B cell (primary cell): ENCODE measurements around the gene ANKRD44. TPM values are rescaled to one million over a fixed set of nuclear protein-coding genes. Genes with fewer than 3 reads are reported as not detected.

Experiments
- ATAC-seq: fragments of 200-7000 bp; cut with Tn5 transposase; one replicate; pipeline ENCODE4 v1.10.0; 2021; ENCODE audit warnings: low read depth, mild to moderate bottlenecking, moderate number of reproducible peaks, moderate library complexity
- CTCF ChIA-PET: fragments of 350-600 bp; sonication (Branson Sonifier 250); formaldehyde crosslinking; loops from one replicate; lab custom pipeline; 2021; ENCODE audit warnings: antibody characterized with exemption, inconsistent platforms; lab: Charles Lee
- POLR2A ChIA-PET: fragments of 350-600 bp; sonication (Branson Sonifier 250); formaldehyde crosslinking; loops from one replicate; lab custom pipeline; 2021; ENCODE audit warnings: antibody characterized with exemption; lab: Charles Lee
- DNase-seq: peaks from one replicate; pipeline ENCODE4 v3.0.0; 2013
- H2AFZ ChIP-seq: 2 replicates; pipeline ENCODE4 v1.6.1; 2012; ENCODE audit warnings: mild to moderate bottlenecking, low read depth, low read length; ENCODE audit not compliant: insufficient read depth, poor library complexity, severe bottlenecking
- H3K27ac ChIP-seq, 2 donors: 1 replicate in 1 of 2; 2 replicates in 1 of 2; pipeline ENCODE4 v1.5.1; 2012 to 2013; ENCODE audit warnings: low read length in 2 of 2, mild to moderate bottlenecking in 2 of 2, moderate library complexity in 1 of 2
- H3K27me3 ChIP-seq, 4 experiments: fragments of 200-600 bp in 1 of 4; sonication (generic) in 1 of 4; replicated peaks in 1 of 4; 1 replicate in 2 of 4; 2 replicates in 2 of 4; pipeline versions ENCODE4 v1.6.1 to v1.7.0; 2013 to 2016; ENCODE audit warnings: low read length in 3 of 4, mild to moderate bottlenecking in 2 of 4, mixed read lengths in 1 of 4, moderate library complexity in 1 of 4; ENCODE audit not compliant: insufficient read depth in 4 of 4, control insufficient read depth in 3 of 4; ENCODE audit errors: control extremely low read depth in 1 of 4
- H3K36me3 ChIP-seq, 2 experiments: replicated peaks in 1 of 2; 1 replicate in 1 of 2; 2 replicates in 1 of 2; pipeline versions ENCODE4 v1.6.1 to v1.7.1; 2013; ENCODE audit warnings: low read length in 1 of 2; ENCODE audit not compliant: insufficient read depth in 2 of 2, control insufficient read depth in 1 of 2; ENCODE audit errors: control extremely low read depth in 1 of 2, extremely low read depth in 1 of 2
- H3K4me1 ChIP-seq, 2 donors: fragments of 200-600 bp in 1 of 2; sonication (generic) in 1 of 2; 1 replicate in 1 of 2; 2 replicates in 1 of 2; pipeline versions ENCODE4 v1.5.1 to v1.6.1; 2013 to 2017; ENCODE audit warnings: low read length in 2 of 2; ENCODE audit not compliant: control insufficient read depth in 2 of 2, insufficient read depth in 2 of 2
- H3K4me2 ChIP-seq: replicated peaks from 2 replicates; pipeline ENCODE3; 2012; ENCODE audit warnings: mild to moderate bottlenecking, low read depth, low read length; ENCODE audit not compliant: poor library complexity, severe bottlenecking
- H3K4me3 ChIP-seq, 5 experiments: fragments of 200-600 bp in 1 of 5; sonication (generic) in 1 of 5; 1 replicate in 3 of 5; 2 replicates in 2 of 5; pipeline versions ENCODE4 v1.5.1 to v1.7.0; 2011 to 2016; ENCODE audit warnings: low read length in 4 of 5, mild to moderate bottlenecking in 4 of 5, low read depth in 2 of 5, control low read depth in 1 of 5, moderate library complexity in 1 of 5; ENCODE audit not compliant: insufficient read depth in 1 of 5; ENCODE audit errors: control extremely low read depth in 1 of 5, extremely low read depth in 1 of 5
- H3K79me2 ChIP-seq: fragments of 200-600 bp; sonication (generic); one replicate; pipeline ENCODE4 v1.6.0; 2016; ENCODE audit warnings: low read length; ENCODE audit not compliant: control insufficient read depth, insufficient read depth
- H3K9ac ChIP-seq: fragments of 200-600 bp; sonication (generic); 2 replicates; pipeline ENCODE4 v1.6.1; 2017; ENCODE audit warnings: mild to moderate bottlenecking, low read length, moderate library complexity
- H3K9me3 ChIP-seq, 3 donors: one replicate each; pipeline versions ENCODE4 v1.6.1 to v1.7.1; 2013; ENCODE audit warnings: low read length in 2 of 3; ENCODE audit not compliant: control insufficient read depth in 2 of 3, insufficient read depth in 1 of 3; ENCODE audit errors: control extremely low read depth in 1 of 3
- H4K20me1 ChIP-seq: 2 replicates; pipeline ENCODE4 v1.6.0; 2012; ENCODE audit warnings: mild to moderate bottlenecking, low read length; ENCODE audit not compliant: insufficient read depth, control insufficient read depth, poor library complexity, severe bottlenecking
- H3K27ac Mint-ChIP-seq: one replicate; pipeline ENCODE4 v1.8.0; 2021; ENCODE audit warnings: mixed read lengths
- H3K27me3 Mint-ChIP-seq: one replicate; pipeline ENCODE4 v1.8.0; 2021; ENCODE audit warnings: mixed read lengths
- H3K4me1 Mint-ChIP-seq: one replicate; pipeline ENCODE4 v1.8.0; 2021; ENCODE audit warnings: mixed read lengths
- H3K4me3 Mint-ChIP-seq: one replicate; pipeline ENCODE4 v1.8.0; 2021; ENCODE audit warnings: mixed read lengths
- H3K9me3 Mint-ChIP-seq: one replicate; pipeline ENCODE4 v1.8.0; 2022; ENCODE audit warnings: mixed read lengths; ENCODE audit not compliant: insufficient read depth
- EZH2 ChIP-seq: IDR thresholded peaks from 2 replicates; pipeline ENCODE4 v1.6.1; 2012; ENCODE audit warnings: borderline replicate concordance, low read depth, mild to moderate bottlenecking, moderate library complexity, low read length; ENCODE audit not compliant: insufficient read depth, poor library complexity, severe bottlenecking
- WGBS: methylation state at CpG from one replicate; pipeline ENCODE4 v1.1.5; 2013; ENCODE audit warnings: missing lambda C conversion rate; ENCODE audit not compliant: insufficient coverage; 5-methylcytosine and 5-hydroxymethylcytosine counted together
- intact Hi-C: fragments of 100-400 bp; cut with micrococcal nuclease; formaldehyde crosslinking; loops from one replicate; pipeline ENCODE4 v1.10.0; 2022
- polyA plus RNA-seq: library from polyadenylated mRNA; depleted of rRNA; stranded (reverse); fragments of >200 nt; gene quantifications from 2 replicates; pipeline ENCODE4 v1.2.3, GENCODE V29; 2012
- total RNA-seq, 2 donors: library from RNA; stranded (reverse); fragments of 120-200 nt in 1 of 2; gene quantifications; 1 replicate in 1 of 2; 2 replicates in 1 of 2; pipeline versions ENCODE4 v1.2.3 to v1.2.4, GENCODE V29; 2013 to 2022
- TF ChIP-seq, protein P1 (sequence below): fragments of 200-600 bp; IDR thresholded peaks from one replicate; pipeline ENCODE4 v1.8.0; 2022; ENCODE audit warnings: antibody characterized with exemption, mild to moderate bottlenecking

The ANKRD44 gene
- total and polyA plus RNA-seq, 2 donors (not counting 1 experiment from before 2014, with no cell fraction given) = 92.6 to 457 TPM

DNA sequence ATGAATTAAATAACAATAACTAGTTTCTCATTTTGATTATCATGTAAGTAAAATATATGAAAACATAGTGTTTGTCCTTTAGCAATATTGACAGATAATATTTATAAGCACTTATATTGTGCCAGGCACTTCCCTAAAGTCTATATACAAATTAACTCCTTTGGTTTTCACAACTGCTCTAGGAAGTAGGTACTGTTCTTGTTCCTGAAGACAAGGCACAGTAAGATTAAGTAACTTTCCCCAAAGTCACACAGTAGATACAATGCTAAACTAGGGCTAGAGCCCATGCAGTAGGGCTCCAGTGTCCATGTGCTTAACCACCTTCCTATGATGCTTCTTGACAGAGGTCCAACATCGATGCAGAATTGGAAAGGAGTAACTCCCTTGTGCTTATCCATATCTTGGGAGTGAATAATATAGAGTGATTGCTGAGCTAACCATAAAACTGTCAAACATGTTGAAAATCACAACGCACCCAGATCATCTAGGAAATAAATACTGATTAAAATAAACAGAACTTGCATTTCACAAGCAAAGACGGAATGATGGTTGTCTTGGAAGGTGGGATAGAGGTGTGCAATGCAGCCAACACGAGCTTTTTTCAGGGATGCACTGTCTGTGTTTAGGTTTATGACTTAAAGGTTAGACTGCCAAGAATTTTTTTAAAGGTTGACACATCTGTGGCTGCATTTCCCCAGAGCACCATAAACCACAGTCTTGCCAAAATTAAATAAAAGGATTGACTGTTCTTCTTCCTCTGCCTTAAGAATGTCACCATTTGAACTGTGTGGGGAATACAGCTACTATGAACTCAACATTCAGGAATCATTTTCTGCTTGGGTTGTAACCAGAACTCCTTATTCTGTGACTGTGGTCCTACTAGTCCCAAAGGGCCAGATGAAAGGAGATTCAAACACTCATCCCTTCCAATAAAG is 80.8 kb downstream of the ANKRD44 start:
- Mint-ChIP-seq H3K27me3 (no peaks in the 10 kb centered on the region), H3K4me1 (peaks cover 88% of the 10 kb centered on the region), H3K4me3 (peak overlapping the region; percentile 20), H3K27ac (peak overlapping the region; percentile 75), H3K9me3 (no peaks in the 10 kb centered on the region)
- no CpG with 5 or more reads among the region's 4 CpGs for WGBS
- Histone ChIP-seq H3K4me3 (no peak overlapping the region), H3K9ac (no peak overlapping the region), H3K27ac (peak overlapping the region in 1 of 2 donors; percentile 66), H3K4me1 (peaks cover 69 to 73% of the 10 kb centered on the region in 2 donors), H3K9me3 (no peaks in the 10 kb centered on the region), H4K20me1 (peaks cover 54% of the 10 kb centered on the region), H3K36me3 (peaks cover 2 to 36% of the 10 kb centered on the region in 2 experiments), H3K4me2 (no peak overlapping the region), H3K79me2 (peaks cover 100% of the 10 kb centered on the region), H3K27me3 (no peaks in the 10 kb centered on the region), H2AFZ (no peak overlapping the region)
- TF ChIP-seq, protein P1, sequence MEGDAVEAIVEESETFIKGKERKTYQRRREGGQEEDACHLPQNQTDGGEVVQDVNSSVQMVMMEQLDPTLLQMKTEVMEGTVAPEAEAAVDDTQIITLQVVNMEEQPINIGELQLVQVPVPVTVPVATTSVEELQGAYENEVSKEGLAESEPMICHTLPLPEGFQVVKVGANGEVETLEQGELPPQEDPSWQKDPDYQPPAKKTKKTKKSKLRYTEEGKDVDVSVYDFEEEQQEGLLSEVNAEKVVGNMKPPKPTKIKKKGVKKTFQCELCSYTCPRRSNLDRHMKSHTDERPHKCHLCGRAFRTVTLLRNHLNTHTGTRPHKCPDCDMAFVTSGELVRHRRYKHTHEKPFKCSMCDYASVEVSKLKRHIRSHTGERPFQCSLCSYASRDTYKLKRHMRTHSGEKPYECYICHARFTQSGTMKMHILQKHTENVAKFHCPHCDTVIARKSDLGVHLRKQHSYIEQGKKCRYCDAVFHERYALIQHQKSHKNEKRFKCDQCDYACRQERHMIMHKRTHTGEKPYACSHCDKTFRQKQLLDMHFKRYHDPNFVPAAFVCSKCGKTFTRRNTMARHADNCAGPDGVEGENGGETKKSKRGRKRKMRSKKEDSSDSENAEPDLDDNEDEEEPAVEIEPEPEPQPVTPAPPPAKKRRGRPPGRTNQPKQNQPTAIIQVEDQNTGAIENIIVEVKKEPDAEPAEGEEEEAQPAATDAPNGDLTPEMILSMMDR = no peak
- no peak for TF ChIP-seq EZH2
- ATAC-seq (no peak), DNase-seq (no peak)
- intact Hi-C loops = no loop called here
- POLR2A ChIA-PET = no interaction called here
- CTCF ChIA-PET = interaction anchor here (0.5 to 2.0 kb wide), 6 partner anchors 9 to 117 kb away, joined by 3 to 7 read pairs (median 4); no protein-coding TSS in a partner anchor

DNA sequence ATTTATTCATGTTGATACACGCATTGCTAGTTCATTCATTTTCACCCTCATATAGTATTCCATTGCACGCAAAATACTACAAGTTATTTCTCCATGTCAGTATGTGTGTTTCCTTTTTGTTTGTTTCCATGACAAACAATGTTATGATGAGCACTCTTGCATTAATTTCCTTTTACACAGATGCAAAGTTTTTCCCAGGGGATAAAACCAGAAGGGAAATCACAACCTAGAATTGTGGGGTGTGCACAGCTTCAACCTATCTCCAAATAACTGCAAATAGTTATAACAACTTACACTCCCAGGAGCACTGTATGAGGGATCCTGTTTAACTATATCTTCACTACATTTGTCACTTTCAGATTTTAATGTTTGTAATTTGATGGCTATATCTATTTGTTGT is 87.1 kb downstream of the ANKRD44 start:
- peak overlapping the region in 1 of 2 donors; percentile 81 for H3K27ac ChIP-seq
- intact Hi-C loops = loop anchor here (2.0 kb wide), 1 partner anchor 17 kb away; no protein-coding TSS in a partner anchor
- Mint-ChIP-seq H3K4me3 (peak overlapping the region; percentile 67), H3K4me1 (peaks cover 76% of the 10 kb centered on the region), H3K9me3 (no peaks in the 10 kb centered on the region), H3K27ac (peak overlapping the region; percentile 77), H3K27me3 (no peaks in the 10 kb centered on the region)
- H3K4me2 ChIP-seq = peak overlapping the region; percentile 27
- TF ChIP-seq, protein P1 = no peak
- no peak for TF ChIP-seq EZH2
- H3K9ac ChIP-seq = no peak overlapping the region
- H2AFZ ChIP-seq = no peak overlapping the region
- POLR2A ChIA-PET = interaction anchor here (0.7 kb wide), 1 partner anchor 21 kb away, joined by 3 read pairs; no protein-coding TSS in a partner anchor
- H3K36me3 ChIP-seq = peaks cover 0 to 25% of the 10 kb centered on the region in 2 experiments
- no peaks in the 10 kb centered on the region for H3K27me3 ChIP-seq
- H3K9me3 ChIP-seq = no peaks in the 10 kb centered on the region
- WGBS = no CpG with 5 or more reads among the region's 2 CpGs
- peak overlapping the region in 1 of 5 experiments; percentile 4 for H3K4me3 ChIP-seq
- H3K79me2 ChIP-seq = peaks cover 100% of the 10 kb centered on the region
- peak; percentile 53 for ATAC-seq
- peaks cover 64 to 65% of the 10 kb centered on the region in 2 donors for H3K4me1 ChIP-seq
- DNase-seq = peak; percentile 57
- H4K20me1 ChIP-seq = peaks cover 16% of the 10 kb centered on the region
- CTCF ChIA-PET = no interaction called here
